Stimulated activated CD4-positive, alpha-beta T cell treated with anti-CD3 and anti-CD28 coated beads, Interleukin-4, amount 100 ng/mL, for 1 hour (primary cell): ENCODE results near the gene ZBTB42.

Source experiments
- DNase-seq: peaks from one replicate; pipeline ENCODE4 v3.0.0-alpha.2; 2020

Gene ZBTB42

GRCh38 chr14:104770072-104770579 is 30.8 kb upstream of the ZBTB42 start:
- DNase-seq = no peak

GRCh38 chr14:104770851-104771272 is 30.0 kb upstream of the ZBTB42 start:
- DNase-seq = no peak

- DNase-seq = no peak
Measured at GRCh38 chr14:104771374-104771773, 29.5 kb upstream of the ZBTB42 start.

GRCh38 chr14:104771918-104772706 is 28.8 kb upstream of the ZBTB42 start:
- DNase-seq = no peak

- no peak for DNase-seq
Measured at GRCh38 chr14:104772707-104773504, 28.0 kb upstream of the ZBTB42 start.

- DNase-seq = no peak
Measured at GRCh38 chr14:104773505-104774452, 27.1 kb upstream of the ZBTB42 start.

- no peak for DNase-seq
Measured at GRCh38 chr14:104774453-104775072, 26.3 kb upstream of the ZBTB42 start.

- no peak for DNase-seq
Measured at GRCh38 chr14:104775073-104775489, 25.8 kb upstream of the ZBTB42 start.

GRCh38 chr14:104776481-104776880 is 24.4 kb upstream of the ZBTB42 start:
- no peak for DNase-seq

GRCh38 chr14:104776961-104777807 is 23.7 kb upstream of the ZBTB42 start:
- no peak for DNase-seq

- no peak for DNase-seq
Measured at GRCh38 chr14:104777808-104778249, 23.1 kb upstream of the ZBTB42 start.

GRCh38 chr14:104778694-104779331 is 22.1 kb upstream of the ZBTB42 start:
- DNase-seq = no peak

- no peak for DNase-seq
Measured at GRCh38 chr14:104779776-104780512, 21.0 kb upstream of the ZBTB42 start.

GRCh38 chr14:104780513-104781030 is 20.3 kb upstream of the ZBTB42 start:
- DNase-seq = no peak

- DNase-seq = no peak
Measured at GRCh38 chr14:104781271-104782077, 19.4 kb upstream of the ZBTB42 start.

- DNase-seq = no peak
Measured at GRCh38 chr14:104782086-104782807, 18.7 kb upstream of the ZBTB42 start.

- DNase-seq = no peak
Measured at GRCh38 chr14:104782808-104783139, 18.1 kb upstream of the ZBTB42 start.
